Liver (tissue), 9 donors: ENCODE results near the gene CCS. TPM values are rescaled to one million over a fixed set of nuclear protein-coding genes. Genes with fewer than 3 reads are reported as not detected.

Source experiments
- DNase-seq: peaks from one replicate; pipeline ENCODE4 v3.0.0-alpha.2; 2017; ENCODE audit warnings: low spot score
- H3K27ac ChIP-seq, 2 donors: one replicate each; pipeline ENCODE4 v1.7.0; 2013; ENCODE audit warnings: inconsistent platforms in 2 of 2, low read length in 2 of 2, control low read depth in 1 of 2, low read depth in 1 of 2, mild to moderate bottlenecking in 1 of 2
- H3K27me3 ChIP-seq, 4 donors: one replicate each; pipeline versions ENCODE4 v1.6.1 to v1.7.0; 2013; ENCODE audit warnings: low read length in 3 of 4, inconsistent platforms in 1 of 4, mild to moderate bottlenecking in 1 of 4, moderate library complexity in 1 of 4; ENCODE audit not compliant: control insufficient read depth in 4 of 4, insufficient read depth in 4 of 4
- H3K36me3 ChIP-seq, 4 donors: one replicate each; pipeline versions ENCODE4 v1.6.1 to v1.7.0; 2013; ENCODE audit warnings: low read length in 3 of 4, mild to moderate bottlenecking in 3 of 4, low read depth in 1 of 4, moderate library complexity in 1 of 4; ENCODE audit not compliant: control insufficient read depth in 4 of 4, insufficient read depth in 3 of 4
- H3K4me1 ChIP-seq, 4 donors: one replicate each; pipeline versions ENCODE4 v1.6.1 to v1.7.0; 2013; ENCODE audit warnings: low read length in 3 of 4, mild to moderate bottlenecking in 3 of 4, moderate library complexity in 1 of 4; ENCODE audit not compliant: control insufficient read depth in 4 of 4, insufficient read depth in 4 of 4
- H3K4me3 ChIP-seq, 3 donors: one replicate each; pipeline versions ENCODE4 v1.6.1 to v1.7.0; 2013; ENCODE audit warnings: low read length in 3 of 3, control low read depth in 1 of 3, low read depth in 1 of 3, mild to moderate bottlenecking in 1 of 3
- H3K9ac ChIP-seq, 2 donors: one replicate each; pipeline ENCODE4 v1.7.0; 2013; ENCODE audit warnings: low read length in 2 of 2, mild to moderate bottlenecking in 2 of 2, moderate library complexity in 2 of 2, control low read depth in 1 of 2, low read depth in 1 of 2
- H3K9me3 ChIP-seq, 4 donors: one replicate each; pipeline versions ENCODE4 v1.6.1 to v1.7.0; 2013; ENCODE audit warnings: low read length in 3 of 4; ENCODE audit not compliant: control insufficient read depth in 4 of 4
- ATF3 ChIP-seq: IDR thresholded peaks from 2 replicates; pipeline ENCODE4 v1.6.1; 2016; ENCODE audit warnings: antibody characterized with exemption
- CTCF ChIP-seq: fragments of 150-350 bp; IDR thresholded peaks from 2 replicates; pipeline ENCODE4 v1.5.1; 2017; ENCODE audit warnings: improper control_type of control experiment, low read depth, low read length; ENCODE audit not compliant: missing input control
- EGR1 ChIP-seq, 2 donors: IDR thresholded peaks; 2 replicates each; pipeline ENCODE4 v1.6.1; 2016 to 2018; ENCODE audit warnings: antibody characterized with exemption in 2 of 2, low read depth in 2 of 2
- FOXA1 ChIP-seq: IDR thresholded peaks from 2 replicates; pipeline ENCODE4 v1.6.1; 2016; ENCODE audit warnings: antibody characterized with exemption
- FOXA2 ChIP-seq: IDR thresholded peaks from 2 replicates; pipeline ENCODE4 v1.6.1; 2016; ENCODE audit warnings: antibody characterized with exemption
- GABPA ChIP-seq, 2 donors: IDR thresholded peaks in 1 of 2; conservative IDR thresholded peaks in 1 of 2; 2 replicates each; pipeline ENCODE4 v1.6.1; 2016; ENCODE audit warnings: antibody characterized with exemption in 2 of 2, mild to moderate bottlenecking in 1 of 2, moderate library complexity in 1 of 2
- JUND ChIP-seq, 2 donors: IDR thresholded peaks; 2 replicates each; pipeline ENCODE4 v1.6.1; 2016; ENCODE audit warnings: antibody characterized with exemption in 2 of 2
- MAX ChIP-seq: IDR thresholded peaks from 2 replicates; pipeline ENCODE4 v1.6.1; 2016; ENCODE audit warnings: antibody characterized with exemption
- NR2F2 ChIP-seq: IDR thresholded peaks from 2 replicates; pipeline ENCODE4 v1.6.1; 2016; ENCODE audit warnings: antibody characterized with exemption
- RAD21 ChIP-seq, 2 donors: IDR thresholded peaks; 2 replicates each; pipeline ENCODE4 v1.6.1; 2016; ENCODE audit warnings: antibody characterized with exemption in 2 of 2, mild to moderate bottlenecking in 2 of 2
- REST ChIP-seq: IDR thresholded peaks from 2 replicates; pipeline ENCODE4 v1.6.1; 2016; ENCODE audit warnings: antibody characterized with exemption, mild to moderate bottlenecking
- RXRA ChIP-seq, 2 donors: IDR thresholded peaks; 2 replicates each; pipeline ENCODE4 v1.6.1; 2017 to 2018; ENCODE audit warnings: antibody characterized with exemption in 2 of 2, mild to moderate bottlenecking in 1 of 2
- SP1 ChIP-seq: IDR thresholded peaks from 2 replicates; pipeline ENCODE4 v1.6.1; 2018; ENCODE audit warnings: antibody characterized with exemption, mild to moderate bottlenecking
- TAF1 ChIP-seq: conservative IDR thresholded peaks from 2 replicates; pipeline ENCODE4 v1.6.1; 2016; ENCODE audit warnings: antibody characterized with exemption, mild to moderate bottlenecking
- YY1 ChIP-seq: IDR thresholded peaks from 2 replicates; pipeline ENCODE4 v1.6.1; 2016; ENCODE audit warnings: antibody characterized with exemption, mild to moderate bottlenecking
- ZBTB33 ChIP-seq: IDR thresholded peaks from 2 replicates; pipeline ENCODE4 v1.6.1; 2016; ENCODE audit warnings: antibody characterized with exemption
- WGBS: extraction: QIAGEN DNeasy Blood & Tissue Kit; methylation state at CpG from one replicate; pipeline ENCODE4 v1.1.7; 2013; 5-methylcytosine and 5-hydroxymethylcytosine counted together
- polyA plus RNA-seq, 2 donors: library from polyadenylated mRNA; stranded (reverse) in 1 of 2; unstranded in 1 of 2; fragments of 200-250 nt in 1 of 2; fragments of >200 nt in 1 of 2; fragmentation: Nextera tagmentation in 1 of 2; extraction: Ambion mirVana in 1 of 2; gene quantifications; one replicate each; pipeline versions ENCODE4 v1.2.1 to v1.2.3, GENCODE V29; 2013 to 2015
- total RNA-seq, 2 donors: library from RNA; depleted of rRNA; stranded (reverse); fragments of >200 nt; gene quantifications; one replicate each; pipeline ENCODE4 v1.2.3, GENCODE V29; 2014
- donor health status: healthy.
- donor health status: healthy.
- donor health status: healthy.
- donor health status: healthy.
- donor health status: healthy.

The CCS gene
- total and polyA plus RNA-seq, 4 donors: 30.2 to 80.2 (median 46.8) TPM

- Histone ChIP-seq H3K36me3 (peaks cover 0 to 8% (median 0%) of the 10 kb centered on the region in 4 donors), H3K4me3 (no peak overlapping the region), H3K9ac (no peak overlapping the region), H3K27ac (no peak overlapping the region), H3K27me3 (no peaks in the 10 kb centered on the region), H3K4me1 (peaks cover 2 to 14% (median 8%) of the 10 kb centered on the region in 4 donors), H3K9me3 (no peaks in the 10 kb centered on the region)
- DNase-seq: no peak
- WGBS: 94% methylated on average over 14 of the region's 14 CpGs
- TF ChIP-seq NR2F2 (no peak), REST (no peak)
Observed at GRCh38 chr11:66564538-66564937, 28.4 kb upstream of the CCS start.

- Histone ChIP-seq H3K4me1 (peaks cover 2 to 14% (median 8%) of the 10 kb centered on the region in 4 donors), H3K27ac (no peak overlapping the region), H3K4me3 (no peak overlapping the region), H3K9ac (no peak overlapping the region), H3K36me3 (peaks cover 0 to 8% (median 0%) of the 10 kb centered on the region in 4 donors), H3K9me3 (no peaks in the 10 kb centered on the region), H3K27me3 (no peaks in the 10 kb centered on the region)
- TF ChIP-seq NR2F2: no peak
- no peak for TF ChIP-seq ATF3
- no peak for TF ChIP-seq GABPA (IDR thresholded peaks at IDR 0.05 in 1 of 2, conservative IDR thresholded peaks at IDR 0.05 in 1 of 2)
- no peak for TF ChIP-seq MAX
- TF ChIP-seq YY1: no peak
- WGBS: 93% methylated on average over 5 of the region's 5 CpGs
- no peak for DNase-seq
Observed at GRCh38 chr11:66564984-66565383, 28.0 kb upstream of the CCS start.

GRCh38 chr11:66566221-66566620 lies 26.8 kb upstream of the CCS start:
- WGBS: 95% methylated on average over 8 of the region's 8 CpGs

More at GRCh38 chr11:66566221-66566620, 26.8 kb upstream of the CCS start:
- H3K4me3 ChIP-seq: no peak overlapping the region
- no peaks in the 10 kb centered on the region for H3K27me3 ChIP-seq
- no peak overlapping the region for H3K9ac ChIP-seq
- TF ChIP-seq TAF1 (no peak), RAD21 (IDR thresholded peaks at IDR 0.05) (no peak), EGR1 (IDR thresholded peaks at IDR 0.05; ENCODE audit: low read depth in 2 of 2) (no peak), FOXA2 (no peak), NR2F2 (no peak), YY1 (no peak), CTCF (no peak), REST (no peak), FOXA1 (no peak), ZBTB33 (no peak), MAX (no peak), RXRA (IDR thresholded peaks at IDR 0.05) (no peak), GABPA (IDR thresholded peaks at IDR 0.05 in 1 of 2, conservative IDR thresholded peaks at IDR 0.05 in 1 of 2) (no peak), SP1 (no peak), JUND (IDR thresholded peaks at IDR 0.05) (no peak)
- peaks cover 2 to 14% (median 8%) of the 10 kb centered on the region in 4 donors for H3K4me1 ChIP-seq
- no peak overlapping the region for H3K27ac ChIP-seq
- peaks cover 0 to 8% (median 0%) of the 10 kb centered on the region in 4 donors for H3K36me3 ChIP-seq
- DNase-seq: no peak
- H3K9me3 ChIP-seq: no peaks in the 10 kb centered on the region
